HepG2 (cell line): Measurements from ENCODE around the gene ITGB2. TPM values are rescaled to one million over a fixed set of nuclear protein-coding genes. Genes with fewer than 3 reads are reported as not detected.

Experiments
- ATAC-seq: fragments of 200-7000 bp; cut with Tn5 transposase; 3 replicates; pipeline ENCODE4 v1.9.1; 2020; ENCODE audit warnings: mild to moderate bottlenecking, moderate library complexity
- BruUV-seq: library from RNA; stranded (reverse); fragments of 400-500 nt; replicated peaks from 2 replicates; lab custom pipeline; 2021; lab: Mats Ljungman, UMichigan
- CTCF ChIA-PET: fragments of 300-600 bp; formaldehyde crosslinking; extraction: SDS; loops from one replicate; lab custom pipeline; 2021; ENCODE audit warnings: low total read pairs, inconsistent platforms, low intra/inter-chr PET ratio; lab: Yijun Ruan, JAX
- POLR2A ChIA-PET: fragments of 350-600 bp; sonication (Branson Sonifier 250); formaldehyde crosslinking; loops from one replicate; lab custom pipeline; 2020; ENCODE audit warnings: antibody characterized with exemption, inconsistent platforms; lab: Yijun Ruan, JAX
- DNase-seq: peaks from one replicate; pipeline ENCODE4 v3.0.0-alpha.2; 2015; ENCODE audit warnings: low spot score
- FAIRE-seq: peaks from 3 replicates; lab custom pipeline; 2011; peaks lifted over from hg19 to GRCh38; lab: Jason Lieb, UNC
- H2AFZ ChIP-seq: one replicate; pipeline ENCODE4 v1.6.1; 2011; ENCODE audit warnings: low read length, inconsistent platforms
- H3K27ac ChIP-seq: fragments of 300-600 bp; 3 replicates; pipeline ENCODE4 v1.8.0; 2011; ENCODE audit warnings: mixed run types, mild to moderate bottlenecking, mixed read lengths, low read length, inconsistent platforms; ENCODE audit not compliant: insufficient read depth; ENCODE audit errors: extremely low read length
- H3K27me3 ChIP-seq, 2 experiments: fragments of 200-600 bp in 1 of 2; 2 replicates in 1 of 2; 3 replicates in 1 of 2; pipeline versions ENCODE4 v1.6.0 to v1.8.0; 2011; ENCODE audit warnings: low read length in 2 of 2, mild to moderate bottlenecking in 2 of 2, moderate library complexity in 2 of 2, inconsistent platforms in 1 of 2; ENCODE audit not compliant: insufficient read depth in 2 of 2, control insufficient read depth in 1 of 2
- H3K36me3 ChIP-seq, 2 experiments: fragments of 200-600 bp in 1 of 2; replicated peaks in 1 of 2; 2 replicates in 1 of 2; 3 replicates in 1 of 2; pipeline versions ENCODE4 v1.5.1 to v1.8.0; 2011; ENCODE audit warnings: low read length in 2 of 2, inconsistent platforms in 1 of 2; ENCODE audit not compliant: insufficient read depth in 2 of 2, control insufficient read depth in 1 of 2
- H3K4me1 ChIP-seq: 2 replicates; pipeline ENCODE4 v1.5.1; 2012; ENCODE audit warnings: low read length, inconsistent platforms; ENCODE audit not compliant: insufficient read depth
- H3K4me2 ChIP-seq: 2 replicates; pipeline ENCODE4 v1.6.0; 2011; ENCODE audit warnings: low read depth, low read length, inconsistent platforms
- H3K4me3 ChIP-seq, 3 experiments: fragments of 200-600 bp in 1 of 3; sonication (generic), shearing (Covaris generic) in 1 of 3; replicated peaks in 1 of 3; 2 replicates each; pipeline ENCODE4 v1.5.1; 2011 to 2016; ENCODE audit warnings: low read length in 3 of 3, inconsistent platforms in 2 of 3, low read depth in 2 of 3, mild to moderate bottlenecking in 2 of 3, control low read depth in 1 of 3, mixed read lengths in 1 of 3; ENCODE audit not compliant: insufficient read depth in 1 of 3
- H3K79me2 ChIP-seq: one replicate; pipeline ENCODE4 v1.6.1; 2011; ENCODE audit warnings: low read length, inconsistent platforms; ENCODE audit not compliant: insufficient read depth
- H3K9ac ChIP-seq: 2 replicates; pipeline ENCODE4 v1.6.0; 2011; ENCODE audit warnings: mild to moderate bottlenecking, low read depth, low read length, inconsistent platforms; ENCODE audit not compliant: insufficient read depth
- H3K9me3 ChIP-seq: 2 replicates; pipeline ENCODE4 v1.5.1; 2012; ENCODE audit warnings: mild to moderate bottlenecking, low read length
- H4K20me1 ChIP-seq: 2 replicates; pipeline ENCODE4 v1.6.0; 2011; ENCODE audit warnings: inconsistent platforms, mild to moderate bottlenecking, low read length, moderate library complexity; ENCODE audit not compliant: insufficient read depth
- CENPT ChIP-seq: sonication (generic); formaldehyde crosslinking; IDR thresholded peaks from 2 replicates; pipeline ENCODE4 v1.8.0; 2022; ENCODE audit warnings: low read depth, mild to moderate bottlenecking, moderate library complexity, missing genetic modification reagents
- GABPB1 ChIP-seq: IDR thresholded peaks from 2 replicates; pipeline ENCODE4 v1.6.1; 2016; ENCODE audit warnings: mild to moderate bottlenecking, missing genetic modification reagents, moderate library complexity, missing compliant biosample characterization
- MNT ChIP-seq: fragments of 450-650 bp; IDR thresholded peaks from 2 replicates; pipeline ENCODE4 v1.6.1; 2016
- MXD1 ChIP-seq: sonication (generic); formaldehyde crosslinking; IDR thresholded peaks from 2 replicates; pipeline ENCODE4 v1.4.0; 2020; ENCODE audit warnings: mild to moderate bottlenecking, missing genetic modification reagents
- ZBTB38 ChIP-seq: sonication (generic); formaldehyde crosslinking; IDR thresholded peaks from 2 replicates; pipeline ENCODE4 v1.5.1; 2020; ENCODE audit warnings: mild to moderate bottlenecking, missing genetic modification reagents
- ZNF350 ChIP-seq: sonication (generic); formaldehyde crosslinking; IDR thresholded peaks from 2 replicates; pipeline ENCODE4 v1.4.0; 2020; ENCODE audit warnings: mild to moderate bottlenecking, low read depth, missing genetic modification reagents, borderline replicate concordance
- WGBS: methylation state at CpG from one replicate; pipeline ENCODE4 v1.1.6; 2017; ENCODE audit warnings: low lambda C conversion rate; 5-methylcytosine and 5-hydroxymethylcytosine counted together
- in situ Hi-C: cut with HindIII; loops from 2 replicates; pipeline ENCODE4 v1.10.0; 2017; ENCODE audit warnings: low pct_unique_long_range_greater_than_20kb; ENCODE audit not compliant: extremely low pct_ligation_motif_present
- intact Hi-C: fragments of 100-400 bp; cut with micrococcal nuclease; formaldehyde crosslinking; loops from one replicate; pipeline ENCODE4 v1.10.0; 2022; ENCODE audit not compliant: unreplicated experiment
- polyA plus RNA-seq, 8 experiments: library from polyadenylated mRNA; depleted of rRNA in 3 of 8; stranded (reverse) in 7 of 8; unstranded in 1 of 8; fragments of >200 nt; fragmentation: Illumina TruSeq in 4 of 8; extraction: Trizol in 4 of 8; gene quantifications; 2 replicates each; pipeline versions ENCODE4 v1.2.1 to v1.2.3, GENCODE V29; 2011 to 2016; ENCODE audit warnings: low read depth in 4 of 8, missing spikeins in 1 of 8, mixed read lengths in 1 of 8; ENCODE audit not compliant: insufficient read depth in 1 of 8
- total RNA-seq, 5 experiments: library from RNA; depleted of rRNA; stranded (reverse); fragments of >200 nt; fragmentation: Illumina TruSeq; extraction: Trizol; gene quantifications; 2 replicates each; pipeline ENCODE4 v1.2.3, GENCODE V29; 2016; ENCODE audit warnings: low read depth in 1 of 5

ITGB2 gene
- total and polyA plus RNA-seq, 2 of the 13 experiments (the other 11 are each of a cell fraction or from before 2014, with no cell fraction given), result 4.2 to 18.0 TPM

GRCh38 chr21:44919913-44920693 is 596 bp downstream of the ITGB2 start:
- H3K9me3 ChIP-seq, result no peaks in the 10 kb centered on the region
- intact Hi-C loops (loop anchor here (10.0 kb wide), 1 partner anchor 75 kb away; no protein-coding TSS in a partner anchor), in situ Hi-C loops (no loop called here)
- BruUV-seq, result no TSS peak
- H3K27ac ChIP-seq, result no peak overlapping the region
- DNase-seq (no peak), ATAC-seq (peak; percentile 35; the same call in 2 of the 3 replicates), FAIRE-seq (no peak)
- H3K79me2 ChIP-seq, result no peaks in the 10 kb centered on the region
- H3K4me3 ChIP-seq, result 0 out of 6 replicates have a peak overlapping the region, but pooled peaks of 1 of the 3 experiments have one; percentile 5
- peak; percentile 25; the same call in 1 of the 2 replicates for TF ChIP-seq GABPB1 (CRISPR knock-in tag)
- TF ChIP-seq ZNF350 (CRISPR knock-in tag), result no peak
- 0 out of 2 replicates have a peak, but pooled peaks have one; percentile 22 for TF ChIP-seq MXD1
- 0 out of 2 replicates have a peak, but pooled peaks have one; percentile 42 for TF ChIP-seq CENPT (CRISPR knock-in tag)
- TF ChIP-seq ZBTB38 (CRISPR knock-in tag), result peak; percentile 37; the same call in 1 of the 2 replicates
- peak; percentile 94 for TF ChIP-seq MNT
- H3K27me3 ChIP-seq, result peaks cover 3 to 5% of the 10 kb centered on the region in 2 experiments; a peak in 3 of 5 replicates
- CTCF ChIA-PET, result no interaction called here
- no peak overlapping the region for H2AFZ ChIP-seq
- H3K9ac ChIP-seq, result no peak overlapping the region
- H3K4me1 ChIP-seq, result peaks cover 56% of the 10 kb centered on the region
- H3K36me3 ChIP-seq, result no peaks in the 10 kb centered on the region
- no peak overlapping the region for H3K4me2 ChIP-seq
- H4K20me1 ChIP-seq, result no peaks in the 10 kb centered on the region
- POLR2A ChIA-PET, result no interaction called here
- 46% methylated on average over 11 of the region's 28 CpGs for WGBS
